ENCODE measurements around the gene CLTCL1. TPM values are rescaled to one million over a fixed set of nuclear protein-coding genes. Genes with fewer than 3 reads are reported as not detected.

CLTCL1 gene
- total and polyA plus RNA-seq, 4 donors = 2.6 to 9.2 (median 4.3) TPM

GRCh38 chr22:19176175-19176643, 115.3 kb downstream of the CLTCL1 start:
- Histone ChIP-seq H3K4me3 (no peak overlapping the region), H3K27ac (ENCODE audit: low read depth in 1 of 2, low read length in 1 of 2) (no peak overlapping the region), H3K36me3 (ENCODE audit: control insufficient read depth in 4 of 4, insufficient read depth in 4 of 4, low read length in 4 of 4) (peaks cover 0 to 3% (median under 1%) of the 10 kb centered on the region in 4 donors), H3K4me1 (ENCODE audit: control insufficient read depth in 5 of 5, insufficient read depth in 5 of 5, low read length in 5 of 5) (peaks cover 4 to 39% (median 11%) of the 10 kb centered on the region in 5 donors), H3K9ac (ENCODE audit: insufficient read depth in 1 of 2, low read length in 2 of 2) (no peak overlapping the region), H3K27me3 (ENCODE audit: control insufficient read depth in 3 of 3, insufficient read depth in 3 of 3, low read length in 2 of 3) (no peaks in the 10 kb centered on the region), H3K9me3 (ENCODE audit: control insufficient read depth in 4 of 4, insufficient read depth in 3 of 4, low read length in 3 of 4) (no peaks in the 10 kb centered on the region)
- DNase-seq (no peak), ATAC-seq (ENCODE audit: insufficient read depth, low FRiP score) (no peak)
- TF ChIP-seq CTCF (IDR thresholded peaks at IDR 0.05; ENCODE audit: control extremely low read depth, extremely low read depth) = no peak
- 69 to 76% methylated on average over 12 of the region's 12 CpGs for WGBS, 2 donors

GRCh38 chr22:19175602-19176174, 115.8 kb downstream of the CLTCL1 start:
- H3K27ac ChIP-seq (ENCODE audit: low read depth in 1 of 2, low read length in 1 of 2) = no peak overlapping the region
- no peak overlapping the region for H3K9ac ChIP-seq (ENCODE audit: insufficient read depth in 1 of 2, low read length in 2 of 2)
- H3K9me3 ChIP-seq (ENCODE audit: control insufficient read depth in 4 of 4, insufficient read depth in 3 of 4, low read length in 3 of 4) = no peaks in the 10 kb centered on the region
- H3K4me1 ChIP-seq (ENCODE audit: control insufficient read depth in 5 of 5, insufficient read depth in 5 of 5, low read length in 5 of 5) = peaks cover 4 to 43% (median 11%) of the 10 kb centered on the region in 5 donors
- WGBS, 2 donors = 81 to 85% methylated on average over 20 to 21 of the region's 21 CpGs
- no peak for DNase-seq
- TF ChIP-seq CTCF (IDR thresholded peaks at IDR 0.05; ENCODE audit: control extremely low read depth, extremely low read depth) = no peak
- H3K4me3 ChIP-seq = no peak overlapping the region
- H3K27me3 ChIP-seq (ENCODE audit: control insufficient read depth in 3 of 3, insufficient read depth in 3 of 3, low read length in 2 of 3) = no peaks in the 10 kb centered on the region
- H3K36me3 ChIP-seq (ENCODE audit: control insufficient read depth in 4 of 4, insufficient read depth in 4 of 4, low read length in 4 of 4) = peaks cover 0 to 3% (median under 1%) of the 10 kb centered on the region in 4 donors
- no peak for ATAC-seq (ENCODE audit: insufficient read depth, low FRiP score)

DNA sequence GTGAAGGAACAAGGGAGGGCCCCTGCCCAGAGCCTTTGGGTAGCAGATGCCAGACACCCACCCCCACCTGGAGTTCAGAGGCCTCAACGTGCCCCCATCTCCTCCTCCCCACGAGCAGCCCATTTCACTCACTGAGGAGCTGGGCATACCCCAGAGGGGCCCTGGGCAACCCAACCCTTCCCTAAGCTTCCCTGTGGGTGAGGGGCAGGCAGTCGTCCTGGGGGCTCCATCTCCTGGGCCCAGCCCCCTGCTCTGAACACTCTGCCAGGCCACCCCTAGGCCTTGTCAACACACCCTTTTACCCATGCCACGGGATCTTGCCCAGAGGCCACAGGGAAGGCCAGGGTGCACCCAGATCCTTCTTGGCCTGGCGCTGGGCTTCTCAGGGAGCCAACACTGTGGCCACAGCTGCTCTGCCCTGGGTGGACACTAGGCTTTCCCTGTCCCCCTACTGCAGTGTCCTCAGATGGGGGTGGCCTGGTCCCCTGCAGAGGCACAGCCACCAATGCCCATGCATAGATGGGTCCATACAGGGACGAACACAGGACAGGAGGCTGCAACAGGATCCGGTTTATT, 116.4 kb downstream of the CLTCL1 start:
- peaks cover 4 to 48% (median 11%) of the 10 kb centered on the region in 5 donors for H3K4me1 ChIP-seq (ENCODE audit: control insufficient read depth in 5 of 5, insufficient read depth in 5 of 5, low read length in 5 of 5)
- WGBS, 2 donors = 77 to 84% methylated on average over 7 of the region's 7 CpGs
- peaks cover 0 to 3% (median under 1%) of the 10 kb centered on the region in 4 donors for H3K36me3 ChIP-seq (ENCODE audit: control insufficient read depth in 4 of 4, insufficient read depth in 4 of 4, low read length in 4 of 4)
- H3K9me3 ChIP-seq (ENCODE audit: control insufficient read depth in 4 of 4, insufficient read depth in 3 of 4, low read length in 3 of 4) = no peaks in the 10 kb centered on the region
- H3K27ac ChIP-seq (ENCODE audit: low read depth in 1 of 2, low read length in 1 of 2) = no peak overlapping the region
- ATAC-seq (ENCODE audit: insufficient read depth, low FRiP score) = no peak
- no peak for DNase-seq
- TF ChIP-seq CTCF (IDR thresholded peaks at IDR 0.05; ENCODE audit: control extremely low read depth, extremely low read depth) = no peak
- no peak overlapping the region for H3K4me3 ChIP-seq
- peaks cover 0 to 2% (median 0%) of the 10 kb centered on the region in 3 donors for H3K27me3 ChIP-seq (ENCODE audit: control insufficient read depth in 3 of 3, insufficient read depth in 3 of 3, low read length in 2 of 3)
- no peak overlapping the region for H3K9ac ChIP-seq (ENCODE audit: insufficient read depth in 1 of 2, low read length in 2 of 2)
